ENCODE measurements around the gene LAMC3. TPM values are rescaled to one million over a fixed set of nuclear protein-coding genes. Genes with fewer than 3 reads are reported as not detected.

LAMC3 gene
- total RNA-seq, 1 donor from 2014 or later = 1.0 TPM

- Mint-ChIP-seq H3K27ac (ENCODE audit: unreplicated experiment) (no peak overlapping the region), H3K4me1 (ENCODE audit: unreplicated experiment) (no peaks in the 10 kb centered on the region), H3K4me3 (ENCODE audit: unreplicated experiment) (no peak overlapping the region), H3K27me3 (ENCODE audit: unreplicated experiment) (peaks cover 13% of the 10 kb centered on the region), H3K9me3 (ENCODE audit: unreplicated experiment) (no peaks in the 10 kb centered on the region), H3K36me3 (ENCODE audit: unreplicated experiment) (no peaks in the 10 kb centered on the region)
- DNase-seq (ENCODE audit: extremely low spot score, unreplicated experiment) = no peak
- TF ChIP-seq CTCF (IDR thresholded peaks at IDR 0.05) = no peak
These were observed 71.6 kb downstream of the LAMC3 start for GRCh38 chr9:131080589-131080988.

- DNase-seq (ENCODE audit: extremely low spot score, unreplicated experiment) = no peak
- no peak for TF ChIP-seq CTCF (IDR thresholded peaks at IDR 0.05)
- H3K27me3 Mint-ChIP-seq (ENCODE audit: unreplicated experiment) = peaks cover 13% of the 10 kb centered on the region
- H3K4me3 Mint-ChIP-seq (ENCODE audit: unreplicated experiment) = no peak overlapping the region
- H3K36me3 Mint-ChIP-seq (ENCODE audit: unreplicated experiment) = no peaks in the 10 kb centered on the region
- no peaks in the 10 kb centered on the region for H3K9me3 Mint-ChIP-seq (ENCODE audit: unreplicated experiment)
- H3K27ac Mint-ChIP-seq (ENCODE audit: unreplicated experiment) = no peak overlapping the region
- no peaks in the 10 kb centered on the region for H3K4me1 Mint-ChIP-seq (ENCODE audit: unreplicated experiment)
These were observed 72.9 kb downstream of the LAMC3 start for GRCh38 chr9:131081868-131082267.

GRCh38 chr9:131082774-131083512 lies 74.0 kb downstream of the LAMC3 start:
- Mint-ChIP-seq H3K4me3 (ENCODE audit: unreplicated experiment) (no peak overlapping the region), H3K27ac (ENCODE audit: unreplicated experiment) (no peak overlapping the region), H3K27me3 (ENCODE audit: unreplicated experiment) (peaks cover 13% of the 10 kb centered on the region), H3K4me1 (ENCODE audit: unreplicated experiment) (no peaks in the 10 kb centered on the region), H3K36me3 (ENCODE audit: unreplicated experiment) (no peaks in the 10 kb centered on the region), H3K9me3 (ENCODE audit: unreplicated experiment) (no peaks in the 10 kb centered on the region)
- no peak for DNase-seq (ENCODE audit: extremely low spot score, unreplicated experiment)
- TF ChIP-seq CTCF (IDR thresholded peaks at IDR 0.05) = no peak

- no peak overlapping the region for H3K27ac Mint-ChIP-seq (ENCODE audit: unreplicated experiment)
- no peak for TF ChIP-seq CTCF (IDR thresholded peaks at IDR 0.05)
These were observed 75.8 kb downstream of the LAMC3 start for GRCh38 chr9:131084661-131085369.

GRCh38 chr9:131085370-131086122 lies 76.6 kb downstream of the LAMC3 start:
- Mint-ChIP-seq H3K4me3 (ENCODE audit: unreplicated experiment) (no peak overlapping the region), H3K27ac (ENCODE audit: unreplicated experiment) (no peak overlapping the region), H3K27me3 (ENCODE audit: unreplicated experiment) (peaks cover 13% of the 10 kb centered on the region), H3K36me3 (ENCODE audit: unreplicated experiment) (no peaks in the 10 kb centered on the region), H3K9me3 (ENCODE audit: unreplicated experiment) (no peaks in the 10 kb centered on the region), H3K4me1 (ENCODE audit: unreplicated experiment) (no peaks in the 10 kb centered on the region)
- DNase-seq (ENCODE audit: extremely low spot score, unreplicated experiment) = no peak
- no peak for TF ChIP-seq CTCF (IDR thresholded peaks at IDR 0.05)

More at GRCh38 chr9:131084661-131085369, 75.8 kb downstream of the LAMC3 start:
- Mint-ChIP-seq H3K9me3 (ENCODE audit: unreplicated experiment) (no peaks in the 10 kb centered on the region), H3K4me3 (ENCODE audit: unreplicated experiment) (no peak overlapping the region), H3K4me1 (ENCODE audit: unreplicated experiment) (no peaks in the 10 kb centered on the region), H3K36me3 (ENCODE audit: unreplicated experiment) (no peaks in the 10 kb centered on the region), H3K27me3 (ENCODE audit: unreplicated experiment) (peaks cover 13% of the 10 kb centered on the region)
- no peak for DNase-seq (ENCODE audit: extremely low spot score, unreplicated experiment)
